ENCODE measurements around the gene TCOF1.

DNA sequence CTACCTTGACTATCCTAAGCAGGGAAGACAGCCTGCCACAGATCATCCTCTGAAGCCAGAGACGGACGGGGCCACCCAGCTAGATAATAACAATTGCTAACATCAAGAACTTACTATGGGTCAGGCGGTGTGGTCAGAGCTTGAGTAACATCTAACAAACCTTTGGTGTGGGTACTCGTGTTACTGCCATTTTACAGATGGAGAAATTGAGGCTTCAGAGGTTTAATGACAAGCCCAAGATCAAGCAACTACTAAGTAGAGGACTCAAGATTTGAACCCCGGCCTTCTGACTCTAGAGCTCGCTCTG lies 38.1 kb upstream of the TCOF1 start:
- TF ChIP-seq, protein P1, sequence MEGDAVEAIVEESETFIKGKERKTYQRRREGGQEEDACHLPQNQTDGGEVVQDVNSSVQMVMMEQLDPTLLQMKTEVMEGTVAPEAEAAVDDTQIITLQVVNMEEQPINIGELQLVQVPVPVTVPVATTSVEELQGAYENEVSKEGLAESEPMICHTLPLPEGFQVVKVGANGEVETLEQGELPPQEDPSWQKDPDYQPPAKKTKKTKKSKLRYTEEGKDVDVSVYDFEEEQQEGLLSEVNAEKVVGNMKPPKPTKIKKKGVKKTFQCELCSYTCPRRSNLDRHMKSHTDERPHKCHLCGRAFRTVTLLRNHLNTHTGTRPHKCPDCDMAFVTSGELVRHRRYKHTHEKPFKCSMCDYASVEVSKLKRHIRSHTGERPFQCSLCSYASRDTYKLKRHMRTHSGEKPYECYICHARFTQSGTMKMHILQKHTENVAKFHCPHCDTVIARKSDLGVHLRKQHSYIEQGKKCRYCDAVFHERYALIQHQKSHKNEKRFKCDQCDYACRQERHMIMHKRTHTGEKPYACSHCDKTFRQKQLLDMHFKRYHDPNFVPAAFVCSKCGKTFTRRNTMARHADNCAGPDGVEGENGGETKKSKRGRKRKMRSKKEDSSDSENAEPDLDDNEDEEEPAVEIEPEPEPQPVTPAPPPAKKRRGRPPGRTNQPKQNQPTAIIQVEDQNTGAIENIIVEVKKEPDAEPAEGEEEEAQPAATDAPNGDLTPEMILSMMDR (conservative IDR thresholded peaks at IDR 0.05): no peak
- no peak for TF ChIP-seq EZH2 (IDR thresholded peaks at IDR 0.05; ENCODE audit: low read depth)

All from PC-9 (cell line).